HG03460 (cell line): Measurements from ENCODE around the gene LMLN.
A peak's percentile ranks its signal among the peaks of the same experiment; 100 is the strongest.
"Not testable (repeated sequence)": the region's sequence is repeated elsewhere in the genome, so short reads cannot be mapped to it uniquely, and the experiment has no call there.

ENCODE experiments used
- ATAC-seq: cut with Tn5 transposase; IDR thresholded peaks from one replicate; pipeline ENCODE4 v1.9.1; 2021; ENCODE audit not compliant: unreplicated experiment

LMLN gene, protein sequence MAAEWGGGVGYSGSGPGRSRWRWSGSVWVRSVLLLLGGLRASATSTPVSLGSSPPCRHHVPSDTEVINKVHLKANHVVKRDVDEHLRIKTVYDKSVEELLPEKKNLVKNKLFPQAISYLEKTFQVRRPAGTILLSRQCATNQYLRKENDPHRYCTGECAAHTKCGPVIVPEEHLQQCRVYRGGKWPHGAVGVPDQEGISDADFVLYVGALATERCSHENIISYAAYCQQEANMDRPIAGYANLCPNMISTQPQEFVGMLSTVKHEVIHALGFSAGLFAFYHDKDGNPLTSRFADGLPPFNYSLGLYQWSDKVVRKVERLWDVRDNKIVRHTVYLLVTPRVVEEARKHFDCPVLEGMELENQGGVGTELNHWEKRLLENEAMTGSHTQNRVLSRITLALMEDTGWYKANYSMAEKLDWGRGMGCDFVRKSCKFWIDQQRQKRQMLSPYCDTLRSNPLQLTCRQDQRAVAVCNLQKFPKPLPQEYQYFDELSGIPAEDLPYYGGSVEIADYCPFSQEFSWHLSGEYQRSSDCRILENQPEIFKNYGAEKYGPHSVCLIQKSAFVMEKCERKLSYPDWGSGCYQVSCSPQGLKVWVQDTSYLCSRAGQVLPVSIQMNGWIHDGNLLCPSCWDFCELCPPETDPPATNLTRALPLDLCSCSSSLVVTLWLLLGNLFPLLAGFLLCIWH

DNA sequence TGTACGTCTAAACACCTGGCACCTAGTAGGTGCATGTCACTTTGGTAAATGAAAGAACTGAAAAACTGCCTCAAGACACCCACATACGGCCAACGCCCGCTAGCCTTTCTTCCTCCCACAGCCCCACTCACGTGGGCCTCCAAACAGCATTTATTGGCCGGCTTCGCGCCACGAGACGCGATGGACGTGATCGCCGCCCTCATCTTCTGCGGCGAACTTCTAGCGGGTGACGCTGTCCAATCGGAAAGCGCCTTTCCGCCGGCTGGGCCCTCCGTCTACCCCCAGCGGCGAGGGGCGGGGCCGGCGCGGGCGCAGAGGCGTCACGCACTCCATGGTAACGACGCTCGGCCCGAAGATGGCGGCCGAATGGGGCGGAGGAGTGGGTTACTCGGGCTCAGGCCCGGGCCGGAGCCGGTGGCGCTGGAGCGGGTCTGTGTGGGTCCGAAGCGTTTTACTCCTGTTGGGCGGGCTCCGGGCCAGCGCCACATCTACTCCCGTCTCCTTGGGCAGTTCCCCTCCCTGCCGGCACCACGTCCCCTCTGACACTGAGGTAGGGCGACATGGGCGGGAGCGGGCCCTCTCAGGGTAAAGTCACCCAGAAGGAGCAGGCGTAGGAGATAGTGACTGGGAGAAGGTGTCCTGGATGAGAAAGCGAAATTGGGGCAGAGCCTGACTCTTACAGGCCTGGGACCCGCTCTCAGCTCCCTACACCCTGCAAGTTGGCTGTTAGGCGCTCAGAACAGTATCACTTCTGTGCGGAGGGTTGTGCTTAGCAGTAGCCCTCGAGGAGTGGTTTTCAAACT, at the start of gene LMLN:
TSS of gene LMLN (plus strand) at position 327 of the 803 bp plus-strand sequence. CDS start at position 356, 29 bp downstream.
- peak; percentile 97 for ATAC-seq

DNA sequence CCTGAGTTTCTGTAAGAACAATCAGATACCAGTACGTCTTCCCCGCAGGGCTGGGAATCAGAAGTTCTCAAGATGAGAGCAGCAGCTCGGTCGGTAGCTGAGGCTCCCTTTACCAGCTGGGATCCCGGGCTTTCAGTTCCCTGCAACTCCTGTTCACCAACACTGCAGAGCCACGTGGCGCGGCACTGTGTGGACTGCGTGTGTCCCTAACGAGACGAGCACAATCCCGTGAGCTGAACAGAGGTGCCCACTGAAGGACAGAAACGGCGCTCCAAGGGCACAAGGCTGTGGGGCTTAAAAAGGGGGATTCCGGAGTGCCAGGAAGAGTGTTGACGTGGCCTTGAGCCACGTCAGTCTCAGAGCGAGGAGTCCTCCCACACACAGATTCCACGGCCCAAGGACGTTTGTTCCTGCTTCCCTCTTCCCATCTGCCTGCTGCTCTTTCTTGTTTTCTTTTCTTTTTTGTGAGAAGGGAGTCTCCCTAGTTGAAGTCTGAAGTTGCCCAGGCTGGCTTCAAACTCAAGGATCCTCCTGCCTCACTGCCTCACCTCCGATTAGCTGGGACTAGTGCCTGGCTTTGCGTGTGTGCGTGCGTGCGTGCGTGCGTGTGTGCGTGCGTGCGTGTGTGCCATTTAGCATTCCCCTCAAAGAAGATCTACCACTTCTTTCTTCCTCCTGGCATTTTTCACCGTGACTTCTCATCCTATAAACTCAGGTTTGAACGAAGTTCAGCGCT, 47.1 kb upstream of the LMLN start:
- no peak for ATAC-seq

DNA sequence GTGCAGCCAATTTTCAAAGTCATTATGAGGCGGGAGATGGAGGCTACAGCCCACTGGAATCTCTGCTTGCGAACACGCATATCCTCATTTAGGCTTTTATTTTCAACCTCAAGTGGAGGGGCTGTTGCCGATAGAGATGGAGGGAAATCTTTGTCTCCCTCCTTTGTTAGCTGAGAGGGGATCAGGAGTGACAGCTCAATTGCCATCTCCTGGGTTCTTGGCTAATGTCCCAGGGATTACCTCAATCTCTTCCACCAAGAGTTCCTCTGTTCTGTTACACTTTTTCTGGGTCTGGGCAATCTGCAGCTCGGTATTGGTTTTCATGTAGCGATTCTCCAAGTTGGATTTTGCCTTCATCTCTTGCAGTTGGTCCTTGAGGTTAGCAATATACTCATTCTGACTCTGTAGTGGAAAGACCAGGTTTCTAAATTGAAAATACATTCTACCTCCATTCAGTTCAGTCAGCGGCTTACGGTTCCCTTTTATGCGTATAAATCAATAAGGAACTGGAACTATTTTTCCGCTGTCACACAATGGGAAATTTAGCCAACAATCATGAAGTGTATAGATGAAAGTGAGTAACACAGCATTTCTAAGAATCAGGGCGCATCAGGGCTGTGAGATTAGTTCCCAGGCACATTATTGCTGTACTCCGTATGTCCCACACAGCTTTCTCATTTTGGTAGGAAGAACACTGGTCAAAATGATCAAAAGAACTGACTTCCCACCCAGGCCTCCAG, 46.2 kb upstream of the LMLN start:
- ATAC-seq: no peak

DNA sequence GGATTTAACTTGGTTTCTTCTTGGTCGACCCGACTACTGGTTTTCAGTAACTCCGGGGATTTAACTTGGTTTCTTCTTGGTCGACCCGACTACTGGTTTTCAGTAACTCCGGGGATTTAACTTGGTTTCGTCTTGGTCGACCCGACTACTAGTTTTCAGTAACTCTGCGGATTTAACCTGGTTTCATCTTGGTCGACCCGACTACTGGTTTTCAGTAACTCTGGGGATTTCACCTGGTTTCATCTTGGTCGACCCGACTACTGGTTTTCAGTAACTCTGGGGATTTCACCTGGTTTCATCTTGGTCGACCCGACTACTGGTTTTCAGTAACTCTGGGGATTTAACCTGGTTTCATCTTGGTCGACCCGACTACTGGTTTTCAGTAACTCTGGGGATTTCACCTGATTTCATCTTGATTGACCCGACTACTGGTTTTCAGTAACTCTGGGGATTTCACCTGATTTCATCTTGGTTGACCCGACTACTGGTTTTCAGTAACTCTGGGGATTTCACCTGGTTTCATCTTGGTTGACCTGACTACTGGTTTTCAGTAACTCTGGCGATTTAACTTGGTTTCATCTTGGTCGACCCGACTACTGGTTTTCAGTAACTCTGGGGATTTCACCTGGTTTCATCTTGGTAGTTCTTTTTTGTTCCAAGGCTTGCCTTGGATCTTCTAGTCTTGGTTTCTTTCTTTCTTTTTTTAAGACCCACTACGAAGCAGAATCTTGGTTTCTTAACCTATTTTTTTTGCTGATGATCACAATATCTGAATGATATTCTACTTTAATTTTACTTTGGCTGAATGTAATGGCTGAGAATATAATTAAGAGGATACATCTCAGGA, 38.4 kb upstream of the LMLN start:
- not testable (repeated sequence) for ATAC-seq

DNA sequence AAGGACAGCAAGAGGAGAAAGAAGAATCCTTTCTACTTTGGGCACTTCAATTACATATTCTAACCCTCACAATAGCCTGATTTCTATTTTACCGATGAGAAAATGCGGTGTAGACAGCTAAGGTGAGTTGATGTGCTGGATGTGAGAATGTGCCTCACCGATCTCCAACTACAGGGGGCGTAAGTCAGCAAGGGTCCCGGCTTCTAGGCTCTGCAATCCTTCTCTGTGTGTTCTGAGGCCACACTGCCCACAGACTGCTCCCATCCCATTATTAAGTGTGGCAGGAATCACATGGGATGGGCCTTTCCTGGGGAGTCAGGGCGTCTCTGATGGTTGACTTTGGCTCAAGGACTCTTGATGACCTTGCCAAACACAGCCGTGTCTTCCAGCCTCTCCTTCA, 33.6 kb upstream of the LMLN start:
- no peak for ATAC-seq

DNA sequence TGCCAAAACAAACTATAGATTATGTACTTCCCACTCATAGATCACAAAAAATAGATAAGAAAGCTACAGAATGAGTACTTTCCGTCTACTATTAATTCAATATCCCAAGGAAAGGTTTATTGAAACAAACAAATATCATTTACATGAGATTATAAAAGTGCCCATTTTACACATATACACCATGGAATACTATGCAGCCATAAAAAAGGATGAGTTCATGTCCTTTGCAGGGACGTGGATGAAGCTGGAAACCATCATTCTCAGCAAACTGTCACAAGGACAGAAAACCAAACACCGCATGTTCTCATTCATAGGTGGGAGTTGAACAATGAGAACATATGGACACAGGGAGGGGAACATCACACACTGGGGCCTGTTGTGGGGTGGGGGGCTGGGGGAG, 32.4 kb upstream of the LMLN start:
- ATAC-seq: not testable (repeated sequence)

DNA sequence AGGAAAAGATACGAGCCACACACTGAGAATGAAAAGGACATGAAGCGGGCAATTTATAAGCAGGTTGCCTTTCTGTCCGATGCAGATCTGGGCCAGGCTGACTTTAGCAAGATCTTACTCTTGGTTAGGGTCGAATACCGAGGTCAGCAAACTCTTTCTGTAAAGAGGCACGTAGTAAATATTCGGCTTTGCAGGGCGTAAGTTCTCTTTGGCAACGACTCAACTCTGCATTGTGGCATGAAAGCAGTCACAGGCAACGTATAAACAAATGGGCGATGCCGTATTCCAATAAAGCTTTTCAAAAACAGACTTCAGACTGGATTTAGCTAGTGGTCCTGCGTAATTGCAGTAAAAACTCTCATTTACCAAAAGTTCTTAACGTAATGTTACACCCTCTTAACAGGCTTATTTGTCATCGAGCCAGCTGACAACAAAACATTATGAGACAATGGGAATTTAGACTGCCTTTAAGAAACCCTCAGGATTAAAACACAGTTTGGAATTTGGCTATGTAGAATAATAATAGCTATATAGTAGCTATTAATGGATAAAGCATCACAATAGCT, 23.1 kb upstream of the LMLN start:
- ATAC-seq: no peak

DNA sequence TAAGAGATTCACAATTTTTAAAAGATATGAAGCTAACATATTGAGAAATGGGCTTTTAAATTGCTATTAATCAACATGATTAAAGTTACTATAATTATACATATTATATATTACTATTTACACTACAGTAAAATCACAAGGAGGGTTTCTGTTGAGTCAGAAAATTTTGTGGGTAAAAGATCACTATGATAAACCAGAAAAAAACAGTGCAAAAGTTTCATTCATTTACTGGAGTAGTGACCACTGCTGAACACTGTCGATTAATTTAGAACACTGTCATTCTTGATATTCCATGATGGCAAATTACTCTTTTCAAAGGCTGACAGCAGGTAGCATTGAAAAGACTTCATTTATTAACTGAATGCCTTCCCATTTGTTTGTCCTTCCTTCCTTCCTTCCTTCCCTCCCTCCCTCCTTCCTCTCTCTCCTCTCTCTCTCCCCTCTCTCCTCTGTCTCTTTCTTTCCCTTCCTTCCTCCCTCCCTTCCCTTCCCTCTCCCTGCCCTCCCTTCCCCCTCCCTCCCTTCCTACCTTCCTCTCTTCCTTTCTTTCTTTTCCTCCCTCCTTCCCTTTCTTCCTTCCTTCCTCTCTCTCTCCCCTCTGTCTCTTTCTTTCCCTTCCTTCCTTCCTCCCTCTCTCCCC, 19.2 kb upstream of the LMLN start:
- ATAC-seq: no peak

DNA sequence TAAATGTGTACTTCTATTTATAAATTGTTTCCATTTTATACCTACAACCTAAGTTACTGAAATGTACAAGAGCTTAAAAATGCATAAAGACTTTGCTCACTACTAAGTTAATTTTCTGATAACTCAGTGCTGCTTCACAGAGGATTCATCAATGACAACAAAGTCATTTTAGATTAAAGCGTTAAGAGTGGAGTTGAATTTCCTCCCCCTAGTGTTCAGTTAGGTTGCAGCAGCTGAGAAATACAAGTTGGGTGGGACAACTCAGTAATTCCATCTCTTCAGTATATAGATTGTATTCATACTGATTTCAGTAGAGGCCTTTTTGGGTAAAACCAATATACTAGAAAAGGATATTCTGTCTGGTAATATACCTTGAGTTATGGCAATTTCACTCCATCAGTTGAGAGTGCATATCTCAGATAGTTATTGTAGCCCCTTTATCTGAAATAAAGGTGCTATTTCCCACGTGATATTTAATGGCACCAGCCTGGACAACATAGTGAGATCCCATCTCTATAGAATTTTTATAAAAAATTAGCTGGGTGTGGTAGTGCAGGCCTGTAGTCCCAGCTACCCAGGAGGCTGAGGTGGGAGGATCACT, 17.0 kb upstream of the LMLN start:
- ATAC-seq: peak; percentile 62

DNA sequence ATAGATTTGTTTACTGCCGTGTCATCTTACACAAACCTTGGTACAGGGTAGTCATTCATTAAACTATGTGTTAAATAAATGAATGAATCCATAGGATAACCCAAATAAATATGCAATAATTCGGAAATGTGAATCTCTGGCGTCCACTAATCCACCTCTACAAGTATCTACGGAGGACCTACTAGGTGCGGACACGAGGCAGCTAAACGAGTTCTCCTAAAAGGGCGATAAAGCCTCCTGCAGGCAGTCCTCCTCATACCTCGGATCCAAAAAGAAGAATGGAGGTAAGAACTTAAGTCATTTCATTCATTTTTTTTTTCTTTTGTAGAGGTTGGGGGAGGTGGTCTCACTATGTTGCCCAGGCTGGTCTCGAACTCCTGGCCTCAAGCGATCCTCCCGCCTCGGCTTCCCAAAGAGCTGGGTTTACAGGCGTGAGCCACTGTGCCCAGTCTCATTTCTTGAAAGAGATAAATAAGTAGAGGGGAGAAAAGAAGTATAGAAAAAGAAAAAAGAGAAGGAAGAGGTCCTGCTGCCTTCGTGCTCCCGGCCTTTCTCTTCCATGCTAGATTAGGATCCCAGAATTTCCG, 10.7 kb upstream of the LMLN start:
- ATAC-seq: peak; percentile 2

DNA sequence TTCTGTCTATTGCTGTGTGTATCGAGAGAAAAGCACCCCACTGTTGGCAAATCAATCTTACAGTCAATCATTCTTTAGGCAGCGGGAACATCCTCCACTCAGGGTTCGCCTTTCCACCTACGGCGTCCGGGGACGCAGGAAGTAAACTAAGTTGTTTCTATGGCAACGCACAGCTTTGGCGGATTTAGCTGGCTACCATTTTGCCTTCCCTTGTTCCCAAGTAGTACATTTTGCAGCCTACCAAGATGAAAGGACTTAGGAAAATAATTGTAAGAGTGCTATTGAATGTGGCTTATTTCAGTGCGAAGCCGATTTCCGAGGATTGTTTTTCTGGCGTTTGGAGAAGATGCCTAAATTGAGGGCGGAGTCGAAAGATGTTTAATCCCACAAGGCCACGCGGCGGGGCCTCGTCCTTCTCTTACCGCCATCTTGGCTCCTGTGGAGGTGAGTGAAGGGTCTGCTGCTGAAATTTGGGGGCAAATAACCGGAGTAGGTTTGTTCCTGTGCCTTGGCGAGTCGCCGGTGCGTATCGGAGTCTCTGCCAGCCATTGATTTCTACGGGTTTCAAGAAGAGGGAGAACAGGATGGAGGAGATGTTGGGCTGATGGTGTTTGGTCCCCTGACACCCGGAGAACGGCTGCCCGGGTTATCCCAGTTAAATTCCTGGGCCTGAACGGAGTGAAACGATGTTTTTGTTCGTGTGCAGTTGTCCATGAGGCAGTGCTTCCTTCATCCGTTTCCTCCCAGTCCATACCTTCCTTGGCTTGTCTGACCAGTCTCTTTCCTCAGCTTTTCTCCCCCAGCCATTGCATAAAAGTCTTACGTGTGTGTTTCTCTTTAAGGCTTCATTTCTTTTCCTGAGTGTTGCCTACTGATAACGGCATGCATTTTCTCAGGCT, 10.0 kb upstream of the LMLN start, which contains the start of gene RPL35A:
TSS of gene RPL35A (plus strand) at position 413 of the 899 bp plus-strand sequence. CDS start 778 bp downstream, outside the sequence.
- ATAC-seq: peak; percentile 89

DNA sequence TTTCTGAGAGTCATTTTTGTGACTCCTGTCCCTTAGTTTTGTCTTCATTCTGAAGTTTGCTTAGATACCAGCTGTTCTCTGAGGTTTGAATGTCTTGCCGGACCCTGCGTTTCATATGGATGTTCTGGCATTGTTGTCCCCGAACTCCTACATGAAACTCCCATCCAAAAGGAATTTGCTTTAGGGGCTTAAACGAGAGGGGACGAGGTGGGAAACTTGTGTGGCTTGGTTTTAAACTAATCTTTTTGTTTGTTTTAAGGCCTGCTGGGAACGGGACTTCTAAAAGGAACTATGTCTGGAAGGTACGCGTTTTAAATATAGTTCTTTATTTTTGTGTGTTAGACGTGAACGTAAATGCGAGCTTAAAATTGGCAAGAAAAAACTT, 9.3 kb upstream of the LMLN start:
- ATAC-seq: no peak

DNA sequence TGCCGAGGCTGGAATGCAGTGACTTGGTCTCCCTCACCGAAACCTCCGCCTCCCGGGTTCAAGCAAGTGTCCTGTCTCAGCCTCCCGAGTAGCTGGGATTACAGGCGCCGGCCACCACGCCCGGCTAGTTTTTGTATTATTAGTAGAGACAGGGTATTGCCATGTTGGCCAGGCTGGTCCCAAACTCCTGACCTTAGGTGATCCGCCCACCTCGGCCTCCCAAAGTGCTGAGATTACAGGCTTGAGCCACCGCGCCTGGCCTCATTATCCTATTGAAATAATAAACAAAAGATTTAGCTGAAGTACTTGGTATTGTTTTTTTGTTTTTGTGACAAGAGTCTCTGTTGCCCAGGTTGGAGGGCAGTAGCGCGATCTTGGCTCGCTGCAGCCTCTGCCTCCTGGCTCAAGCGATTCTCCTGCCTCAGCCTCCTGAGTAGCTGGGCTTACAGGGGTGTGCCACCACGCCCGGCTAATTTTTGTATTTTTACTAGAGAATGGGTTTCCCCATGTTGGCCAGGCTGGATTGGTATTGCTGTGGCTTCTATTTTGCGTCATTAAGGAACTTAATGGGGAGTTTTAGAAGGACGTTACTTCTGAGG, 8.5 kb upstream of the LMLN start:
- no peak for ATAC-seq

DNA sequence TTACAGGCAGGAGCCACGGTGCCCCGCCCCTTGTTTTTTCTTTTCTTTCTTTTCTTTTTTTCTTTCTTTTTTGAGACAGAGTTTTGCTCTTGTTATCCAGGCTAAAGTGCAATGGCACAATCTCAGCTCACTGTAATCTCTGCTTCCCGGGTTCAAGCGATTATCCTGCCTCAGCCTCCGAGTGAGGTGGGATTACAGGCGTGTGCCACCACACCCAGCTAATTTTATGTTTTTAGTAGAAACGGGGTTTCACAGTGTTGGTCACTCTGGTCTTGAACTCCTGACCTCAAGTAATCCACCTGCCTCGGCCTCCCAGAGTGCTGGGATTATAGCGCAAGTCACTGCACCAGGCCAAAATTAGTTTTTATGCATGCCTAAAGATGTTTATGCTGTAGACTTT, 7.6 kb upstream of the LMLN start:
- no peak for ATAC-seq

DNA sequence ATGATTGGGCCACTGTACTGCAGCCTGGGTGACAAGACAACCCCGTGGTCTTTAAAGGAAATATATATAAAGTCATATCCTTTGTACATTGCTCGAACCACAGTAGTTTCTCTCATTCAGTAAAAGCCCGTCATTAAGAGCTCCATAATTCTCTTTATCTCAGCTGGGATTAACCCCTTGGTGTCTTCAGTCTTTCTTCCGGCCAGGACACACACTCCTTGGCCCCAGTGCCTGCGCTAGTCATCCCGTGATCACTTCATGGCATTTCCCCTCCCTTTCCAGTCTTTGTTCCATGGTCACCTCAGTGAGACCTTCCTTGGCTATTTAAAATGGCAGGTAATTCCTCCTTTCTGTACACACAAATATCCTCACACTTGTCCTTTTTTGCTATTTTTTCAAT, 6.7 kb upstream of the LMLN start:
- no peak for ATAC-seq

DNA sequence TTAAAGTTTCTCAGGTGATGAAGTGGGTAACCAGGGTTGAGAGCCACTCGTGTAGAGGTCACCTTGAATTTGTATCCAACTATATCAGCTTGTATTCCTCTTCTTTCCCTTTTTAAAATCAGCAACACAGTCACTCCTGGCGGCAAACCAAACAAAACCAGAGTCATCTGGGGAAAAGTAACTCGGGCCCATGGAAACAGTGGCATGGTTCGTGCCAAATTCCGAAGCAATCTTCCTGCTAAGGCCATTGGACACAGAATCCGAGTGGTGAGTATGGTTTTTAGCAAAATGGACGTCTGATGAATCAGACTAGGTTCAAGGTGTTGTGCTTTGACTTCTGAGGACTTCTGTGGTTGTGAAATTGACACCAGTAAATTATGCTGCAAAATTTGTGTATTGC, 6.1 kb upstream of the LMLN start:
- ATAC-seq: no peak
